SH-SY5Y (cell line): ENCODE measurements around the gene ADAMTSL5.

ENCODE experiments used
- GATA2 ChIP-seq: IDR thresholded peaks from 2 replicates; pipeline ENCODE4 v1.6.1; 2011; ENCODE audit warnings: mild to moderate bottlenecking, low read depth, low read length
- GATA3 ChIP-seq: IDR thresholded peaks from 2 replicates; pipeline ENCODE4 v1.6.1; 2011; ENCODE audit warnings: low read depth, mild to moderate bottlenecking, low read length, moderate library complexity

ADAMTSL5 gene

DNA sequence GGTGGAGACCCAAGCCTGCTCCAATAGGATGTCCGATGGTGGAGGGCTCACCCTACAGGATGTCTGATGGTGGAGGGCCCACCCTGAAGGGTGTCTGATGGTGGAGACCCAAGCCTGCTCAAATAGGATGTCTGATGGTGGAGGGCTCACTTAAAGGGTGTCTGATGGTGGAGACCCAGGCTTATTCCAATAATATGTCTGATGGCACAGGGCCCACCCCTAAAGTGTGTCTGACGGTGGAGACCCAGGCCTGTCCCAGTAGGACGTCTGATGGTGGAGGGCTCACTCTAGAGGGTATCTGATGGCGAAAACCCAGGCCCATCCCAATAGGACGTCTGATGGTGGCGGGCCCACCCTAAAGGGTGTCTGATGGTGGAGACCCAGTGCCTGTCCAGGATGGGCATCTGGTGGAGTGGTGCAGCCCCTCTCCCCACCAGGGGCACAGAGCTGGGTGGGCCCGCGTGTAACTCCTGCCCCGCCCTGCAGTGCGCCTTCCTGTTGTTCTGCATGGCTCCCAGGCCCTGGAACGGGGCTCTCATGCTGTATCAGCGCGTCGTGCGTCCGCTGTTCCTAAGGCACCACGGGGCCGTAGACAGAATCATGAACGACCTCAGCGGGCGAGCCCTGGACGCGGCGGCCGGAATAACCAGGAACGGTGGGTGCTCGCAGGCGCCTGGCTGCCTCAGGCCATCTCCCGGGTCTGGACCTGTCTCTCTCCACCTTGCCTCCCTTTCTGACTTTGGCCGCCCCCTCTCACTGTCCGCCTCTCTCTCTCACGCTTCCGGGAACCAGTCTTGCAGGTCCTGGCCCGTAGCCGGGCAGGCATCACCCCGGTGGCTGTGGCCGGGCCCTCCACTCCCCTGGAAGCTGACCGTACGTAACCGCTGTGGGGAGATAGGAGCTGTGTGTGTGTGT lies 16.8 kb downstream of the ADAMTSL5 start:
- TF ChIP-seq GATA2: no peak
- no peak for TF ChIP-seq GATA3

DNA sequence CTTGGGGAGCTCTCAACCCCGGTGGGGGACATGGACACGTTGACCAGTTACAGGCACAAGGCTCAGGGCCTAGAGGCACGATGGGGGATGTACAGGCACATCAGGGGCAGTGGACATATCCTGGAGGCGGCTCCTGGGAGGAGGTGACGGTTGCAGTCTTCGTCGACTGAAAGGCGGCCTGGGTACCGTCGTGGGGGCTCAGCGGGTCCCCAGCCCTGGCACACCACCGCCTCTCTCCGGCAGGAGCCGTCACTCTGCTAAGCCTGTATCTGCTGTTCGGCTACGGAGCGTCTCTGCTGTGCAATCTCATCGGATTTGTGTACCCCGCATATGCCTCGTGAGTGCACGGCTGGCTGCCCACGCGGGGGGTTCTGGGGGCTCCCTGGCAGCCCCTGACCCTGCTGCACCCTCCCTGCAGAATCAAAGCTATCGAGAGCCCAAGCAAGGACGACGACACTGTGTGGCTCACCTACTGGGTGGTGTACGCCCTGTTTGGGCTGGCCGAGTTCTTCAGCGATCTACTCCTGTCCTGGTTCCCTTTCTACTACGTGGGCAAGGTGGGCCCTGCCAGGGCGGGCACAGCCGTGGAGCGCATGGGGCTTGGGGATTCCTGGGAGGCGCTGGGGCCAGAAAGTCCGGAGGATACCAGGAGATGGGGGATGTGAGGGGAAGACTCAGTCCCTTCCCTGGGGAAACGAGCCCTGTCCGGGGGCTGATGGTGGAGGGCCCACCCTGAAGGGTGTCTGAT lies 17.6 kb downstream of the ADAMTSL5 start:
- TF ChIP-seq GATA2 (no peak), GATA3 (no peak)

DNA sequence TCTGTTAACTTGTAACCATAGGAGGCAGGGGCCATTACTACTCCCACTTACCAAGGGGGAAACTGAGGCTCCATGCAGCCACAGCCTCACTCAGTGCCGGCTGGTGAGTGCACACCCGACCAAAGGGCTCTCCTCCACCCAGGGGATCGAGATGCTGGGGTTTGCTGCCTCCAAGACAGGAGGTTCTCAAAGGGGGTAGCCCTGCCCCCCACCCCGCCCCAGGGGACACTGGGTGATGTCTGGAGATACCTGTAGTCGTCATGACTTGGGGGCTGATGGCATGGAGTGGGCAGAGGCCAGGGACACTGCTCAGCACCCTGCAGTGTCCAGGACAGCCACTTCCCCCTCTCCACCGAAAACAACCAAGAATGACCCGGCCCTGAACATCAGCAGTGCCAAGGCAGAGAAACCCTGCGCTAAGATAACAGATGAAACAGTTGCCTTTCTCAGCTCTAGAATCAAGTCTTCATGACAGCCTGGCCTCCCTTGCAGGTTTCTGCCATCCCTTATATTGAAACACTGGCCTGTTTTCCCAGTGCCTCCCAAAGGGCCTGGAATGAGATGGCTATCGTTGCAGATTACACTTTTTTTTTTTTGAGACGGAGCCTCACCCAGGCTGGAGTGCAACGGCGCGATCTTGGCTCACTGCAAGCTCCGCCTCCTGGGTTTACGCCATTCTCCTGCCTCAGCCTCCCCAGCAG lies 18.6 kb downstream of the ADAMTSL5 start:
- TF ChIP-seq GATA2 (no peak), GATA3 (no peak)

DNA sequence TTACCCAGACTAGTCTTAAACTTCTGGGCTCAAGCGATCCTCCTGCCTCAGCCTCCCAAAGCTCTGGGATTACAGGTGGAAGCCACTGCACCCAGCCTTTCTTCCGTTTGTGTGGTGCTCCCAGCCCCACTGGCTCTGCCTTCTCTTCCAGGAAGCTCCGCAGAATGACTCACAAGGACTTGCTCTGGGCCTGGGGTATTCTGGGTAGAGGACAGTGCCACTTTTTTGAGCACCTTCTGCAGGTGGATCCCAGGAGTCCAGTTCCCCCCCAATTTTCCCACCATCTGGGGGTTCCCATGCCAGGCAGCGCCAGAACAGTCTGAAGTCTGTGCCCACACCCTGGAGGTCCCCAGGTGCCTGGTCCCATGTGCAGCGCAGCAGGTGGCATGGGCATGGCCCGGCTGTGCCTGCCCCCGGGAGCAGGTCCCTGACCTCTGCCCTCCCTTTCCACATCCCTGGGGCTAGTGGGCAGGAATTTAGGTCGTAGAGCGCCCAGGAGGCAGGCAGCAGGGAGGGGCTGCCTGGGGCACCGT lies 20.3 kb downstream of the ADAMTSL5 start:
- no peak for TF ChIP-seq GATA3
- TF ChIP-seq GATA2: no peak

DNA sequence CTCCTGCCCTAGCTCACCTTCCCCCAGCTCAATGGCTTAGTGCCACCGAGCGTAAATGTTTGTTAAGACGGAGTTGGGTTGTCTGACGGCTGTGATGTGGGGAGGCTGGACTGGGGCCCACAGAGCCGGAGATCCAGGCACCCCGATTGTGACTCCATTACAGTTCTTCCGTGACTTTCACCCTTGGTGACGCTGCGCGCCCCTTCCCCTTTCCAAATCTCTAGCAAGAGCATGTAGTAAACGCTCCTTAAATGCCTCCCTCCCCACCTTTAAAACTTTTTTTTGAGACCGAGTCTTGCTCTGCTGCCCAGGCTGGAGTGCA lies 21.0 kb downstream of the ADAMTSL5 start:
- no peak for TF ChIP-seq GATA3
- TF ChIP-seq GATA2: no peak

DNA sequence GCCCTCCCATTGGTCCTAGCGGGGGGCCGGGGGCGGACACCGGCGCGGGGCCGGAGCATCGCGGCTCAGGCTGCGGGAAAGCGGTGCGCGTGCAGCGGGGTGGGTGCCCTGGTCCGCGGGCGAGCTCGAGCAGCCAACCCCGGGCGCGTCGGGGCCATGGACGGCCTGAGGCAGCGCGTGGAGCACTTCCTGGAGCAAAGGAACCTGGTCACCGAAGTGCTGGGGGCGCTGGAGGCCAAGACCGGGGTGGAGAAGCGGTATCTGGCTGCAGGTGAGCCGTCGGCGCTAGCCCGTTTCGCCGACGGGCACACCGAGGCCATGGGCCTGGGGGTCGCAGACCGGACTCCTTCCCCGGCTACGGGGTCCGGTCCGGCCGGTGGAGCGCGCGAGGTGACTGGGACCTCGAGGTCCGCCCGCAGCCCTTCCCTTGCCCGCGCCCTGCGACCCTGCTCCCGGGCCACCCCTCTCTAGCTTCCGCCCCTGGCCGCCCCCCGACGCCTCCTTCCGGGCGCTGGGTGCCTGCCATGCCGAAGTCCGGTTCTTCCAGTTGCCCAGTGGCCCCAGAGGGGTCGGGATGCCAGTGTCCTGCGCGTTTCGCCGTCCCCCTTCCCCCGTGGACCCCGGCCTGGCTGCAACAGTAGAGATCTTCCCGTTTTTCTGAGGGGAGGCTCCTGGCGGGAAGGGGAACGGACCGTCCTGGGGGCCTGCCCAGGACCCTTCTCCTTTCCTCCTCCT lies 21.5 kb downstream of the ADAMTSL5 start, which contains the start of gene REEP6:
Gene REEP6, plus strand, starts transcription at position 68 of the 735 bp plus-strand sequence. Its CDS starts 89 bp downstream, at position 157.
- TF ChIP-seq GATA2: no peak
- TF ChIP-seq GATA3: no peak

DNA sequence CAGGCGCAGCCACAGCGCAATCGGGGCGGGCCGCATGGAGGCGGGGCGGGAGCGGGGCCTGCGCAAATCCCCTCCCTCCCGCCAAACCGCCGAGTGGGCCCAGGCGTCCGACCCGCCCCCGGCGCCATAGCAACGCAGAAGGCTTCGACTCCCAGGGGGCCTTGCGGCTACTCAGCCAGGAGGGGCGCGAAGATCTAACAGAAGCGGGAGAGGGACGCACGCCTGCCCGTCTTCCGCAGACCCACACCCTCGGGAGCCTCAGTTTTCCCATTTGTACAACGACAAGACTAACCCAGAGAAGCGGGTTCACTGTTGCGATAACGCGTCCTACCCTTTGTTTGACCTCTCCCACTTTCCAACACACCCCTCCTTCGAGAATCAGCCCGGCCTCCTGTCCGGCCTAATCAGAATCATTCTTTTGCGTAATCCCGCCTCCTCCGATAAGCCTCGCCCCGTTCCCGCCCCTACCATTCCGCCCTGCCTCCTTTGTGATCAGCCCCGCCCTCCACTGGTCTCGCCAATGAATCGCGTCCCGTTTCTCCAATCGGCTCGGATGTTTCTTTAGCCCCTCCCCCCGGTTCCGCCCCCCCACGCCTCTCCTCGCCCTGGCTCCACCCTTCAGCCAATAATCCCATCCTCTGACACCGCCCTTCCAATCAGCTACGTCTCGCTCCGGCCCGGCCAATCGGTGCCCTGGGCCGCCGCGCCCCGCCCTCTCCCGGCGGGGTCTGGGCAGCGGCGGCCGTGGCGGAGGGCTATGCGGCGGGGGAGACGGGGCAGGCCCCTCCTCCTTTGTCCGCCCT lies 22.3 kb downstream of the ADAMTSL5 start, which contains the start of gene PCSK4:
Gene PCSK4, minus strand, starts transcription at position 40 of the 803 bp plus-strand sequence. Its CDS starts 4 bp downstream, at position 36.
- no peak for TF ChIP-seq GATA3
- peak; percentile 21; the same call in 1 of the 2 replicates for TF ChIP-seq GATA2

DNA sequence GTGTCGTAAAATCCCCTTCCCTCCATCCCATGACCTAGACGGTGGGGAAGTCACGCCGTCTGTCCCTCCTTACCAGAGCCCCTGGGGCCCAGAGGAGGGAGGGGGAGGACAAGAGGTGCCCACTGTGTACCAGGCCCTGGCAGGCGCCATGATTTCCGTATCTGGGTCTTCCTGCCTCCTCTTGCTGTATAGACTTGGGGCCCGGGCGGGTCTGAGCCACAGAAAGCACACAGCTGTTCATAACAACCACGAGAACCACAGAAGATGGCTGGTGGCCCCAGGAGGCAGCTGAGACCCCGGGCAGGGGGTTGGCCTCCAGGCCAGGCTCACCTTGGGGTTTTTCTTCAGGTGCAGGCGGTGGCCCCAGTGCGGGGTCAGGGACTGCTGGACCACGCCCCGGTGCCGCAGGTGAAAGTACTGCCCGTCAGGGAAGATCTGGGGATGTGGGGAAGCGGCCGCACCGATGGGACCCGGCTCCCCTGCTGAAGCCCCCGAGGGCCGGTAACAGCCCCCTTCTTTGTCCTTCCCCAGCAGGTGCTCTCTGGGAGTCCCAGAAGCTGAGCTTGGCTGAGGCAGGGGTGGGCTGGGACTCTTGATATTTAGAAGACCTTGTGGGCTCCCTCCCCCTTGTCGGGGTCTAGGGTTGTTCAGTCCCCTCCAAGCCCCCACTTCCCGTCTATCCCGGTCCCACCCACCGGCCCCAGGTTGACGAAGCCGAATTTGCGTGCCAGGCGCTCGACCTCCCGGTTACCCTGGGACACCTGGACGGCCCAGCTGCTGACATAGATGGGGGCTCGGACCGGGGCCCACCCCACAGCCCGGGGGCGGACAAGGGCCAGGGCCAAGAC lies 23.1 kb downstream of the ADAMTSL5 start:
- TF ChIP-seq GATA3: no peak
- no peak for TF ChIP-seq GATA2

DNA sequence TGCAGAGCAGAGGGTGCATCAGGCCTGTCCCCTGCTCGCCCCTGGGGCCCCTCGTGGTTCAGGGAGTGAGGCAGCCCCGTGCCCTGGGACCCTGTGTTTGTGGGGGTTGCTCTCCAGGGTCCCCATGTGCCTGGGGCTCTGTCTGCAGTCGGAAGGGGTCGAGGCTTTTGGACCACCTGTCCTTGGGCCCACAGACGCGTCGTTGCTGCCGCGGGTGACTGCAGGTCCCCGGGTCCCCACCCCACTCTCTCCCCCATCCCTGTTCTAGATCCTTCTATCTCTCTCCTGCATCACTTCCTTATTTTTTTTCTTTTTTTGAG lies 24.6 kb downstream of the ADAMTSL5 start:
- TF ChIP-seq GATA2 (no peak), GATA3 (no peak)

DNA sequence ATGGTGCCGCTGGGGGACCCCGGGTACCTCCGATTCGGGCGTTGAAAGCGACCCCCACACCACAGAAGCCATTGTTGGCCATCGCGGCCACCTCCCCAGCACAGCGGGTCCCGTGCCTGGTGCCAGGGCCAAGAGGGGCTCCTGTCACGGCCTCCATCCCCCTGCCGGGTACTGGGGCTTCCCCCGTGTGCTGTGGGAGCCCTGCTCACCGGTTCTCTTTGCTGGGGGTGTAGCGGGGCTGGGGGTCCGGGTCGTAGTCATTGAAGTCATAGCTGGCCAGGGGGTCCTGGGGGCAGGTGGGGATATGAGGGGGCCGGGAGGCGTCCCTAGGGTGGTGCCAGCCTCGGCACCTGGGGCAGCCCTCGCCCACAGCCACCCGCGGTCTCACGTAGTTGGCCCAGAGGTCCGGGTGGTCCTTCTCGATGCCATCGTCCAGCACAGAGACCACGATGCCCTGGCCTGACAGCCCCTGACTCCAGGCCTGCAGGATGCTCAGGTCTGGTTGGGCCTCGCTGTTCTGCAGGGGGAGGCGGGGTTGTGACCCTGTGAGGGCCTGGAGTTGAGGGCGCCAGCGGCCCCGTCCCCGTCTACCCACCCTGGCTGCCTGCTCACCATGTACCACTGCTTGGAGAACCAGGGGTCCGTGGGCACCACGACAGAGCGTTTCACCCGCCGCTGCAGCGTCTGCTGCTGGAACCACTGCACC lies 25.1 kb downstream of the ADAMTSL5 start:
- no peak for TF ChIP-seq GATA3
- no peak for TF ChIP-seq GATA2
